IMR-90 (cell line): Measurements from ENCODE around the gene NTRK2. TPM values are rescaled to one million over a fixed set of nuclear protein-coding genes. Genes with fewer than 3 reads are reported as not detected.

Experiments used
- ATAC-seq: fragments of 200-7000 bp; cut with Tn5 transposase; 2 replicates; pipeline ENCODE4 v1.9.1; 2020; ENCODE audit warnings: low read depth, mild to moderate bottlenecking, moderate library complexity
- BruUV-seq: library from RNA; stranded (reverse); fragments of 400-500 nt; replicated peaks from 2 replicates; lab custom pipeline; 2021; lab: Mats Ljungman, UMichigan
- CTCF ChIA-PET: fragments of 300-600 bp; formaldehyde crosslinking; extraction: SDS; loops from one replicate; lab custom pipeline; 2021; ENCODE audit warnings: antibody characterized with exemption; lab: Yijun Ruan, JAX
- POLR2A ChIA-PET: fragments of 300-600 bp; sonication (Branson Sonifier 250); formaldehyde crosslinking; loops from one replicate; lab custom pipeline; 2022; ENCODE audit warnings: antibody characterized with exemption; ENCODE audit not compliant: unreplicated experiment; lab: Charles Lee
- DNase-seq: peaks from one replicate; pipeline ENCODE4 v3.0.0; 2013
- H2AFZ ChIP-seq: replicated peaks from 2 replicates; pipeline ENCODE3; 2013; ENCODE audit warnings: low read length, mild to moderate bottlenecking; ENCODE audit not compliant: poor library complexity
- H2AK5ac ChIP-seq: 2 replicates; pipeline ENCODE4 v1.6.1; 2013; ENCODE audit warnings: low read depth, low read length, inconsistent platforms
- H2AK9ac ChIP-seq: replicated peaks from 2 replicates; pipeline ENCODE3; 2013; ENCODE audit warnings: mild to moderate bottlenecking, low read depth, low read length, moderate library complexity; ENCODE audit not compliant: poor library complexity
- H2BK120ac ChIP-seq: 2 replicates; pipeline ENCODE4 v1.6.1; 2013; ENCODE audit warnings: low read depth, low read length, inconsistent platforms
- H2BK15ac ChIP-seq: 3 replicates; pipeline ENCODE4 v1.6.1; 2013; ENCODE audit warnings: low read depth, low read length, inconsistent platforms
- H2BK20ac ChIP-seq: 2 replicates; pipeline ENCODE4 v1.6.1; 2013; ENCODE audit warnings: low read depth, mild to moderate bottlenecking, inconsistent platforms, low read length, moderate library complexity
- H2BK5ac ChIP-seq: 2 replicates; pipeline ENCODE4 v1.6.1; 2013; ENCODE audit warnings: mild to moderate bottlenecking, low read depth, low read length, inconsistent platforms; ENCODE audit not compliant: poor library complexity, severe bottlenecking
- H3K14ac ChIP-seq: replicated peaks from 2 replicates; pipeline ENCODE4 v1.6.1; 2013; ENCODE audit warnings: low read depth, low read length, inconsistent platforms
- H3K18ac ChIP-seq: 2 replicates; pipeline ENCODE4 v1.6.1; 2013; ENCODE audit warnings: low read depth, low read length, control low read depth
- H3K23ac ChIP-seq: 2 replicates; pipeline ENCODE4 v1.6.1; 2013; ENCODE audit warnings: low read depth, low read length, inconsistent platforms
- H3K27ac ChIP-seq: 2 replicates; pipeline ENCODE4 v1.5.1; 2013; ENCODE audit warnings: mild to moderate bottlenecking, control low read depth, low read length; ENCODE audit not compliant: insufficient read depth
- H3K27me3 ChIP-seq: 2 replicates; pipeline ENCODE4 v1.6.1; 2013; ENCODE audit warnings: low read length; ENCODE audit not compliant: control insufficient read depth, insufficient read depth
- H3K36me3 ChIP-seq: 2 replicates; pipeline ENCODE4 v1.6.1; 2013; ENCODE audit warnings: low read length, mixed read lengths; ENCODE audit not compliant: control insufficient read depth, insufficient read depth
- H3K4ac ChIP-seq: 2 replicates; pipeline ENCODE4 v1.6.1; 2013; ENCODE audit warnings: low read depth, low read length, inconsistent platforms
- H3K4me1 ChIP-seq: 2 replicates; pipeline ENCODE4 v1.6.1; 2013; ENCODE audit warnings: low read length, mixed read lengths; ENCODE audit not compliant: control insufficient read depth, insufficient read depth
- H3K4me2 ChIP-seq: 2 replicates; pipeline ENCODE4 v1.6.1; 2013; ENCODE audit warnings: low read depth, mild to moderate bottlenecking, control low read depth, low read length, moderate library complexity
- H3K4me3 ChIP-seq: 2 replicates; pipeline ENCODE4 v1.5.1; 2013; ENCODE audit warnings: low read depth, mild to moderate bottlenecking, control low read depth, low read length, moderate library complexity; ENCODE audit not compliant: insufficient read depth
- H3K56ac ChIP-seq: 2 replicates; pipeline ENCODE4 v1.6.1; 2013; ENCODE audit warnings: low read length, inconsistent platforms; ENCODE audit not compliant: insufficient read depth; ENCODE audit errors: extremely low read depth
- H3K79me1 ChIP-seq, 2 experiments: 2 replicates each; pipeline ENCODE4 v1.6.1; 2013; ENCODE audit warnings: low read length in 2 of 2, inconsistent platforms in 1 of 2, low read depth in 1 of 2
- H3K9ac ChIP-seq: 2 replicates; pipeline ENCODE4 v1.6.1; 2013; ENCODE audit warnings: low read depth, low read length, control low read depth
- H3K9me1 ChIP-seq: 2 replicates; pipeline ENCODE4 v1.6.1; 2013; ENCODE audit warnings: low read length, inconsistent platforms; ENCODE audit not compliant: insufficient read depth
- H3K9me3 ChIP-seq: 2 replicates; pipeline ENCODE4 v1.6.1; 2013; ENCODE audit warnings: low read length; ENCODE audit not compliant: control insufficient read depth, insufficient read depth
- H4K20me1 ChIP-seq: 2 replicates; pipeline ENCODE4 v1.6.1; 2013; ENCODE audit warnings: low read length, inconsistent platforms; ENCODE audit not compliant: insufficient read depth
- H4K5ac ChIP-seq: 2 replicates; pipeline ENCODE4 v1.6.1; 2013; ENCODE audit warnings: mild to moderate bottlenecking, low read depth, low read length, control low read depth
- H4K8ac ChIP-seq, 2 experiments: 2 replicates each; pipeline ENCODE4 v1.6.1; 2013; ENCODE audit warnings: low read depth in 2 of 2, low read length in 2 of 2, control low read depth in 1 of 2, inconsistent platforms in 1 of 2
- H4K91ac ChIP-seq: 2 replicates; pipeline ENCODE4 v1.6.1; 2013; ENCODE audit warnings: low read depth, low read length, inconsistent platforms; ENCODE audit not compliant: insufficient read depth
- CHD1 ChIP-seq: IDR thresholded peaks from 2 replicates; pipeline ENCODE4 v1.6.1; 2012; ENCODE audit warnings: low read depth, low read length, improper control_type of control experiment
- ELK1 ChIP-seq: fragments of 150-350 bp; IDR thresholded peaks from 2 replicates; pipeline ENCODE4 v1.6.1; 2016; ENCODE audit warnings: low read depth, mild to moderate bottlenecking, low read length, moderate library complexity, borderline replicate concordance
- MAZ ChIP-seq: IDR thresholded peaks from 2 replicates; pipeline ENCODE4 v1.6.1; 2012; ENCODE audit warnings: low read depth, mild to moderate bottlenecking, low read length, improper control_type of control experiment, moderate library complexity, borderline replicate concordance
- MXI1 ChIP-seq: IDR thresholded peaks from 2 replicates; pipeline ENCODE4 v1.6.1; 2012; ENCODE audit warnings: low read depth, mild to moderate bottlenecking, low read length, moderate library complexity, borderline replicate concordance
- NFE2L2 ChIP-seq: fragments of 150-350 bp; IDR thresholded peaks from 2 replicates; pipeline ENCODE4 v1.6.1; 2016; ENCODE audit warnings: low read depth, mild to moderate bottlenecking, low read length
- WGBS, 2 experiments: methylation state at CpG; one replicate each; pipeline versions ENCODE4 v1.1.5 to v1.1.7; 2013; ENCODE audit warnings: missing lambda C conversion rate in 2 of 2; ENCODE audit not compliant: insufficient read length in 1 of 2; ENCODE audit errors: extremely low coverage in 2 of 2; 5-methylcytosine and 5-hydroxymethylcytosine counted together
- dilution Hi-C: fragments of 300-500 bp; cut with HindIII; formaldehyde crosslinking; loops from one replicate; pipeline ENCODE4 v1.14.3; 2018; ENCODE audit warnings: low sequenced_read_pairs; ENCODE audit not compliant: unreplicated experiment
- in situ Hi-C: fragments of 300-500 bp; cut with MboI; formaldehyde crosslinking; loops from 3 replicates; pipeline ENCODE4 v1.14.3; 2019; ENCODE audit warnings: low sequenced_read_pairs, inconsistent platforms, mixed read lengths
- intact Hi-C: fragments of 100-400 bp; cut with micrococcal nuclease; formaldehyde crosslinking; loops from 2 replicates; pipeline ENCODE4 v1.10.0; 2022
- polyA plus RNA-seq, 3 experiments: library from polyadenylated mRNA; depleted of rRNA; stranded (reverse); fragments of >200 nt; gene quantifications; 2 replicates each; pipeline ENCODE4 v1.2.3, GENCODE V29; 2012; ENCODE audit warnings: low replicate concordance in 1 of 3
- total RNA-seq: library from RNA; depleted of rRNA; stranded (reverse); fragments of >200 nt; gene quantifications from 2 replicates; pipeline ENCODE4 v1.2.3, GENCODE V29; 2012
- TF ChIP-seq, protein P1 (sequence below): conservative IDR thresholded peaks from 2 replicates; pipeline ENCODE4 v1.5.1; 2012; ENCODE audit warnings: mild to moderate bottlenecking, low read depth, low read length, improper control_type of control experiment

NTRK2 gene
- total and polyA plus RNA-seq, 2 of the 4 experiments (the other 2 are of a cell fraction), result under 0.01 to 0.02 TPM

DNA sequence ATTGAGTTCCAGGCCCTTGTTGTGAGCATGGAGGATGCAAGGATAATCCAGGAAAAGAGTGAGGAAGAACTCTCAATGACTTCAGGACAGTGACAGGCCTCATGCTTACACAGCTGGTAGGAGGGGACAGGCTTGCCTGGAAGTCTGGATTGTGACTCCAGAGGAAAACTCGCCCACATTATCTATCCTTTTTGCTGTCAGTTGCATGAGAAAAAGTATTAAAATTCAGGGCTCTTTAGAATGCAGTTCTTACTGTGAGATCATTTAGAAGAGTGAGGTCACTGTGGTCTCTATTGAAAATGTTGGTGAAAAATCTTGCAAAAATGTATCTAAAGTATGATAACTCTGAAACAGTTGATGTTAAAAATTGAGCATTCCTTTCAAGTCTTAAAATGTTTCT lies 30.5 kb downstream of the NTRK2 start:
- Histone ChIP-seq H4K8ac (no peak overlapping the region), H2BK5ac (no peak overlapping the region), H2AFZ (no peak overlapping the region), H3K4me1 (no peaks in the 10 kb centered on the region), H2AK5ac (no peak overlapping the region), H2BK15ac (no peak overlapping the region), H2BK120ac (no peak overlapping the region), H3K4ac (no peak overlapping the region), H3K4me2 (no peak overlapping the region), H3K27me3 (no peaks in the 10 kb centered on the region), H4K20me1 (no peaks in the 10 kb centered on the region), H3K9ac (no peak overlapping the region), H3K23ac (no peak overlapping the region), H3K36me3 (no peaks in the 10 kb centered on the region), H3K79me1 (no peaks in the 10 kb centered on the region), H2AK9ac (no peak overlapping the region), H3K56ac (no peak overlapping the region), H2BK20ac (no peak overlapping the region), H4K91ac (no peak overlapping the region), H3K9me3 (no peaks in the 10 kb centered on the region; the same call in 1 of the 2 replicates), H3K18ac (no peak overlapping the region), H3K4me3 (no peak overlapping the region), H3K27ac (no peak overlapping the region), H3K9me1 (no peaks in the 10 kb centered on the region), H3K14ac (no peak overlapping the region), H4K5ac (no peak overlapping the region)
- DNase-seq (no peak), ATAC-seq (no peak)
- TF ChIP-seq ELK1, result no peak
- TF ChIP-seq, protein P1, sequence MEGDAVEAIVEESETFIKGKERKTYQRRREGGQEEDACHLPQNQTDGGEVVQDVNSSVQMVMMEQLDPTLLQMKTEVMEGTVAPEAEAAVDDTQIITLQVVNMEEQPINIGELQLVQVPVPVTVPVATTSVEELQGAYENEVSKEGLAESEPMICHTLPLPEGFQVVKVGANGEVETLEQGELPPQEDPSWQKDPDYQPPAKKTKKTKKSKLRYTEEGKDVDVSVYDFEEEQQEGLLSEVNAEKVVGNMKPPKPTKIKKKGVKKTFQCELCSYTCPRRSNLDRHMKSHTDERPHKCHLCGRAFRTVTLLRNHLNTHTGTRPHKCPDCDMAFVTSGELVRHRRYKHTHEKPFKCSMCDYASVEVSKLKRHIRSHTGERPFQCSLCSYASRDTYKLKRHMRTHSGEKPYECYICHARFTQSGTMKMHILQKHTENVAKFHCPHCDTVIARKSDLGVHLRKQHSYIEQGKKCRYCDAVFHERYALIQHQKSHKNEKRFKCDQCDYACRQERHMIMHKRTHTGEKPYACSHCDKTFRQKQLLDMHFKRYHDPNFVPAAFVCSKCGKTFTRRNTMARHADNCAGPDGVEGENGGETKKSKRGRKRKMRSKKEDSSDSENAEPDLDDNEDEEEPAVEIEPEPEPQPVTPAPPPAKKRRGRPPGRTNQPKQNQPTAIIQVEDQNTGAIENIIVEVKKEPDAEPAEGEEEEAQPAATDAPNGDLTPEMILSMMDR, result no peak
- no peak for TF ChIP-seq NFE2L2
- TF ChIP-seq MAZ, result no peak
- no peak for TF ChIP-seq CHD1
- TF ChIP-seq MXI1, result no peak
- BruUV-seq, result no TSS peak
- dilution Hi-C loops (no loop called here), in situ Hi-C loops (no loop called here), intact Hi-C loops (no loop called here)
- no CpG with 5 or more reads among the region's 1 CpG for WGBS, 2 experiments
- ChIA-PET CTCF (no interaction called here), POLR2A (no interaction called here)
